ENCODE measurements around the gene SLC19A2.

The SLC19A2 gene

DNA sequence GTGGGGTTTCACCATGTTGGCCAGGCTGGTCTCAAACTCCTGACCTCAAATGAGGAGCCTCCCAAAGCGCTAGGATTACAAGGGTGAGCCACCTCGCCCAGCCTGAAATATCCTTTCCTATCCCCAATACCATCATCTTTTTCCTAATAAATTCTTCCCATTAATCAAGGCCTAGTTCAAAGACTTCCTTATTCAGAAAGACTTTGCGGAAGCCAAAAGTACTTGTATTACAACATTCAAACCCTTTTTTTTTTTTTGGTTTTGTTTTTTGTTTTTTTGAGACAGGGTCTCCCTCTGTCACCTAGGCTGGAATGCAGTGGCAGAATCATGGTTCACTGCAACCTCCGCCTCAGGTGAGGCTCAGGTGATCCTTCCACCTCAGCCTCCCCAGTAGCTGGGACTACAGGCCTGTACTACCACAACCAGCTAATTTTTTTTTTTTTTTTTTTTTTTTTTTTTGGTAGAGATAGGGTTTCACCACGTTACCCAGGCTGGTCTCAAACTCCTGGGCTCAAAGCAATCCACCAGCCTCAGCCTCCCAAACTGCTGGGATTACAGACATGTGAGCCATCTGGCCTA is 7.6 kb downstream of the SLC19A2 start:
- no peak for DNase-seq (ENCODE audit: low read depth in 1 of 2, low spot score in 1 of 2)

- DNase-seq (ENCODE audit: low read depth in 1 of 2, low spot score in 1 of 2): no peak
These were observed 9.8 kb downstream of the SLC19A2 start for GRCh38 chr1:169475806-169476387.

- no peak for DNase-seq (ENCODE audit: low read depth in 1 of 2, low spot score in 1 of 2)
These were observed 11.3 kb downstream of the SLC19A2 start for GRCh38 chr1:169474302-169474995.

- no peak for DNase-seq (ENCODE audit: low read depth in 1 of 2, low spot score in 1 of 2)
These were observed 12.4 kb downstream of the SLC19A2 start for GRCh38 chr1:169473347-169473746.

GRCh38 chr1:169472738-169473137 is 13.0 kb downstream of the SLC19A2 start:
- DNase-seq (ENCODE audit: low read depth in 1 of 2, low spot score in 1 of 2): no peak

DNA sequence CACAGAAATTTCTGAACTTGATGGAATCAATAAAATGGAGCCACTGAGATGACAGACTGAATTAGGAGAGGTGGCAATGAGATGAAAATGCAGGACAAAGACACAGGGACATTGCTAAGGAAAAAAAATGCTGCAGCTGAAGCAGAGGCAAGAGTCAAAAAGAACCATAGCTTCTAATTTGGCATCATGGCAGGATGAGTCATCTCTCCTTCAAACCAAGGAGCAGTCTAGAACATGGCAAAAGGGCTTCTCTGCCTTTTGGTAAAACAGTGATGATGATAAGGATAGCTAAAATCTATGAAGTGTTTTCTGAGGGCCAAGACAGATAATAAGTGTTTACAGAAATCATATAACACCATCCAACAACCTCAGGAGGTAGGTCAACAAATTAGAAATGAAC is 16.8 kb downstream of the SLC19A2 start:
- no peak for DNase-seq (ENCODE audit: low read depth in 1 of 2, low spot score in 1 of 2)

GRCh38 chr1:169466259-169467230 is 19.2 kb downstream of the SLC19A2 start:
- no peak for DNase-seq (ENCODE audit: low read depth in 1 of 2, low spot score in 1 of 2)

GRCh38 chr1:169465281-169465680 is 20.5 kb downstream of the SLC19A2 start:
- no peak for DNase-seq (ENCODE audit: low read depth in 1 of 2, low spot score in 1 of 2)

DNA sequence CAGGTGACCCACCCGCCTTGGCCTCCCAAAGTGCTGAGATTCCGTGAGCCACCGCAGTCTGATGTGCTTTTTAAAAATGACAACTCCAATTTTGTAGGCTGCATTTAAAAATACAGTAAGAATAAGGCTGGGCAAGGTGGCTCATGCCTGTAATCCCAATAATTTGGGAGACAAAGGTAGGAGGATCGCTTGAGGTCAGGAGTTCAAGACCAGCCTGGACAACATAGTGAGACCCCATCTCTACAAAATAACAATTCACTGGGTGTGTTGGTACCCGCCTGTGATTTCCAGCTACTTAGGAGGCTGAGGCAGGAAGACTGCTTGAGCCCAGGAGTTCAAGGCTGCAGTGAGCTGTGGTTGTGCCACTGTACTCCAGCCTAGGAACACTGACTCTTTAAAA is 23.4 kb downstream of the SLC19A2 start:
- DNase-seq (ENCODE audit: low read depth in 1 of 2, low spot score in 1 of 2): no peak

GRCh38 chr1:169461390-169462000 is 24.2 kb downstream of the SLC19A2 start:
- no peak for DNase-seq (ENCODE audit: low read depth in 1 of 2, low spot score in 1 of 2)

GRCh38 chr1:169460191-169460833 is 25.4 kb downstream of the SLC19A2 start:
- DNase-seq (ENCODE audit: low read depth in 1 of 2, low spot score in 1 of 2): no peak

DNA sequence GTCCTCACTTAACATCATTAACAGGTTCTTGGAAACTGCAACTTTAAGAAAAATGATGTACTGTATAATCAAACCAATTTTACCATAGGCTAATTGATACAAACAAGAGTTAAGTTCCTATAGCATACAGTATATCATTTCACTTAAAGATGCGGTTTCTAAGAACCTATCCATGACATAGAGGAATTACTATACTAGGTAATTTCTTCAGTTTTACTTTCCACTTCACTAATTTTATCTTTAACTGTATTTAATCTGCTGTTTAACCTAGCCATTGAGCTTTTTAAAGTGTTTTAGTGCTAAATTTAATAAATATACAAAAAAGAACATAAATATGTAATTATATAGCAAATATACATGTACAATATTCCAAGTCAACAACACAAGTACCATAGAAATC is 28.3 kb downstream of the SLC19A2 start:
- no peak for DNase-seq (ENCODE audit: low read depth in 1 of 2, low spot score in 1 of 2)

DNA sequence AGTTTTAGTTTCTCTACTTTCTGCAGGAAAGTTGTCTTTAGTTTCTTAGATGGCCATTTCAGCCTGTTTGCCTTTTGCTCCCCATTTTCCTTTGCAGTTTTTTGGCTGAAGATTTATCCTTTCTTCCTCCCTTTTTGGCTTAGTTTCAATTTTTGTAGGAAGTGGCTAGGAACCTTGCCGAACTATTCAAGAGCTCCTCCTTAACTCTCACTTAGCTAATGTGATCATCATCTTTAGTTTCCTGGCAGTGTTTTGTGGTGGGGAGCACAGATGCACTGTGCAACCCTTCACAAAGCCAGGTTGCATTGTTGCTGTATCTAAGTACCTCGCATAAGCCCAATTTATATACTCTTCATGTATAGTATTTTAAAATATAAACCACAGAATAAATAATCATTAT is 29.7 kb downstream of the SLC19A2 start:
- no peak for DNase-seq (ENCODE audit: low read depth in 1 of 2, low spot score in 1 of 2)

GRCh38 chr1:169452921-169453320 is 32.8 kb downstream of the SLC19A2 start:
- DNase-seq (ENCODE audit: low read depth in 1 of 2, low spot score in 1 of 2): no peak

GRCh38 chr1:169451218-169451824 is 34.4 kb downstream of the SLC19A2 start:
- DNase-seq (ENCODE audit: low read depth in 1 of 2, low spot score in 1 of 2): no peak

DNA sequence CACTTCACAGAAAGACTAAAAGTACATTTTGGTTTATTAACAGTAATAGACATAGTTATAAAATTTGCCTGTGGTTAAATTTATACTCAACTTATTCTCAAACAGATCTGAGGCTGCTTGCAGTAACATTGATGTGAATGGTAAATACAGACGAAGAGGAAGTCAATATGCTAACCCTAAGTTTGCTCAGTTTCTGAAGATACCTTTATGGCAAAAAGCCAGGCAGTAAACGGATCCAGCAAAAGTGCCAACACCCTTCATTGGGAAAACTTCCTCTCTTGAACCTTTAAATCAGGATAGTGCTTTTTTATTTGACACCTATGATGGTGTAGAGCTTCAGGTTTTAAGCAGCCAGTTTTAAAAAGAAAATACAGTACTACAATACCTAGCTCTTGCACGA is 41.8 kb downstream of the SLC19A2 start:
- DNase-seq (ENCODE audit: low read depth in 1 of 2, low spot score in 1 of 2): no peak

- DNase-seq (ENCODE audit: low read depth in 1 of 2, low spot score in 1 of 2): peak; percentile 9 to 29
These were observed 58.6 kb downstream of the SLC19A2 start, which contains the start of gene CCDC181 for GRCh38 chr1:169427081-169427641. Gene CCDC181 (minus strand): TSS chr1:169427474. CDS start chr1:169424927, 2,547 bp downstream.

DNA sequence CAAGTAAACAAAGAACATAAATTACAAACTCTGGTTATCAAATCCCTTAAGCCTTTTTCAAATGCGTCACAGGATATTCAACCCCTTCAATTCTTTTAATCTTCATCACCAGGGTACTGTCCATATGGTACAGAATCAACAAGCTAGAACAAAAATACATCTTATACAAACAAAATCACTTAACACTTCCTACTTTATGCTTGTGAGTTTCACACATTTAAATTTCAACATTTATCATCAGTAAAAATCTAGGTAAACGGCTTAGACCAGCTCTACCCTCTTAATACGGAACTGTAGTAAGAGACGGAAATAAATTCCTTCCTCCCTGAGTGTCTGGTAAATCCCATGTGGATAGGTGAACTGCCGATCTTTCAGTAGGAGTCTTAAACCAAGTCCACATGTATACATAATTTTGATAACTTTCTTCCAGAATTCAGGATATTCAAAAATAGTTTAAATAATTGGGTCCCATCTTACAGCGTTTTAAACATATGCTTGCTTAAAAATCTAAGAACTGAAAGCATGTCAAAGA is 59.5 kb downstream of the SLC19A2 start:
- no peak for DNase-seq (ENCODE audit: low read depth in 1 of 2, low spot score in 1 of 2)

DNA sequence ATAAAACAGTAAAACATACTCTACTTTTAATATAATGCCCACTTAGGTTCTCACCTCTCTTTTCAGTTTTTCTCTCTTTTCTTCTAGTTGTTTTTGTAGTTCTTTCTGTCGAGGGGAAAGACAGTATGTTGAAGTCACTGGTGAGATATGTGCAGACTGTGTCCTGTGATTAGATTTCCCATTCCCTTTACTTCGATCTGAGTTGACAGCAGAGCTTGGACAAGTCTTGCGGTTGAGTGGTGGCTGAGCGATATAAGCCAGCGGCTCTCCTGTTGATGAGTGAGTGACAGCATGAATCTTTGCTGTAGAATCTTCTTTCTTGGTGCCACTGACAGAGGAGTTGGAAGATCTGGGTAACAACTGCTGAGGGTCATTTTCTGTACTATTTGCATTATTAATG is 64.4 kb downstream of the SLC19A2 start:
- DNase-seq (ENCODE audit: low read depth in 1 of 2, low spot score in 1 of 2): no peak

- DNase-seq (ENCODE audit: low read depth in 1 of 2, low spot score in 1 of 2): no peak
These were observed 70.8 kb downstream of the SLC19A2 start for GRCh38 chr1:169414952-169415351.

Measured in activated T-helper 1 cell treated with anti-CD3 and anti-CD28 coated beads, Interleukin-2, amount 50 U/mL, for 16 hours (primary cell).